GM12878 (cell line): ENCODE data around the gene GSG1L2. TPM values are rescaled to one million over a fixed set of nuclear protein-coding genes. Genes with fewer than 3 reads are reported as not detected.

ENCODE experiments used
- ASH2L ChIP-seq: fragments of 300-600, 200-600 bp; sonication (generic); IDR thresholded peaks from 2 replicates; pipeline ENCODE4 v1.6.1; 2017; ENCODE audit warnings: low read depth, mild to moderate bottlenecking, borderline replicate concordance
- BACH1 ChIP-seq: fragments of 450-650 bp; IDR thresholded peaks from 2 replicates; pipeline ENCODE4 v1.6.1; 2017; ENCODE audit warnings: mild to moderate bottlenecking, borderline replicate concordance
- CBFB ChIP-seq: IDR thresholded peaks from 2 replicates; pipeline ENCODE4 v1.6.1; 2016; ENCODE audit warnings: antibody characterized with exemption, low read depth
- FOXK2 ChIP-seq: fragments of 450-650 bp; IDR thresholded peaks from 2 replicates; pipeline ENCODE4 v1.6.1; 2017; ENCODE audit warnings: mild to moderate bottlenecking, moderate library complexity
- HCFC1 ChIP-seq: fragments of 150-350 bp; IDR thresholded peaks from 2 replicates; pipeline ENCODE4 v1.6.1; 2014; ENCODE audit warnings: low read length
- NR2F1 ChIP-seq: fragments of 450-650 bp; conservative IDR thresholded peaks from 2 replicates; pipeline ENCODE4 v1.6.1; 2017; ENCODE audit warnings: mild to moderate bottlenecking
- POLR2AphosphoS2 ChIP-seq: IDR thresholded peaks from 2 replicates; pipeline ENCODE4 v1.6.1; 2011; ENCODE audit warnings: low read depth, mild to moderate bottlenecking, low read length, improper control_type of control experiment, moderate library complexity
- SIN3A ChIP-seq: IDR thresholded peaks from 2 replicates; pipeline ENCODE4 v1.6.1; 2012; ENCODE audit warnings: low read depth, low read length, improper control_type of control experiment
- TCF3 ChIP-seq: IDR thresholded peaks from 2 replicates; pipeline ENCODE4 v1.6.1; 2012; ENCODE audit warnings: low read depth, mild to moderate bottlenecking, low read length, borderline replicate concordance; ENCODE audit not compliant: insufficient read depth
- ZNF384 ChIP-seq: IDR thresholded peaks from 2 replicates; pipeline ENCODE4 v1.6.1; 2012; ENCODE audit warnings: low read depth, mild to moderate bottlenecking, low read length, improper control_type of control experiment, borderline replicate concordance
- ZNF592 ChIP-seq: fragments of 450-650 bp; IDR thresholded peaks from 2 replicates; pipeline ENCODE4 v1.6.1; 2017; ENCODE audit warnings: mild to moderate bottlenecking, moderate library complexity
- polyA plus RNA-seq, 11 experiments: library from polyadenylated mRNA; depleted of rRNA in 4 of 11; unstranded in 6 of 11; stranded (reverse) in 5 of 11; fragments of >200 nt; fragmentation: Nextera tagmentation in 4 of 11; fragmentation: Illumina TruSeq in 1 of 11; extraction: Ambion mirVana in 4 of 11; extraction: Trizol in 1 of 11; gene quantifications; 1 replicate in 1 of 11; 2 replicates in 10 of 11; pipeline versions ENCODE4 v1.2.1 to v1.2.3, GENCODE V29; 2011 to 2016; ENCODE audit warnings: inconsistent platforms in 2 of 11, missing spikeins in 2 of 11, low read depth in 1 of 11
- total RNA-seq, 4 experiments: library from RNA; depleted of rRNA in 3 of 4; stranded (reverse); fragments of >200 nt in 3 of 4; fragmentation: Illumina TruSeq in 1 of 4; extraction: Trizol in 1 of 4; gene quantifications; 2 replicates each; pipeline versions ENCODE4 v1.2.1 to v1.2.3, GENCODE V29; 2013 to 2021
- TF ChIP-seq, protein P1 (sequence below), 3 experiments: IDR thresholded peaks in 2 of 3; conservative IDR thresholded peaks in 1 of 3; 2 replicates each; pipeline ENCODE4 v1.5.1; 2011; ENCODE audit warnings: low read depth in 3 of 3, low read length in 3 of 3, mild to moderate bottlenecking in 3 of 3, control low read depth in 2 of 3, moderate library complexity in 2 of 3, inconsistent platforms in 1 of 3, mixed read lengths in 1 of 3; ENCODE audit not compliant: control insufficient read depth in 2 of 3, insufficient read depth in 1 of 3; ENCODE audit errors: extremely low read depth in 1 of 3

GSG1L2 gene
- total and polyA plus RNA-seq, 10 of the 15 experiments (the other 5 are each of a cell fraction or from before 2014, with no cell fraction given), result not detected

DNA sequence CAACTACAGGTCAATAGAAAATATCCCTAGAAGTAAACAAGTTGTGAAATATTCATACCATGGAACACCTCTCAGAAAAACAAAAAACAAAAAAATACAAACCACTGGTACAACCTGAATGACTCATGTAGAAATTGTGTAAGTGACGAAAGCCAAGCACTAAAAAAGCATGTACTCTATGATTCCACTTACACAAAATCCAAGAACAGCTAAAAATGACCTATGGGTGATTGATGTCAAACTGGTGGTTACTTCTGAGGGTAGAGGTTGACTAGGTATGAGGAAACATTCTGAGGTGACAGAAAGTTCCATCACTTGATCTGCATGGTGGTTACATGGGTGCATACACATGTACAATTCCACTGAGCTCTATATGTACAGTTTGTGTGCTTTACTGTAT is 61.6 kb downstream of the GSG1L2 start (continued):
- no peak for TF ChIP-seq ZNF592
- no peak for TF ChIP-seq ZNF384
- no peak for TF ChIP-seq FOXK2
- no peak for TF ChIP-seq SIN3A
- no peak for TF ChIP-seq HCFC1
- no peak for TF ChIP-seq POLR2AphosphoS2
- TF ChIP-seq BACH1, result no peak
- TF ChIP-seq ASH2L, result no peak
- TF ChIP-seq, protein P1, sequence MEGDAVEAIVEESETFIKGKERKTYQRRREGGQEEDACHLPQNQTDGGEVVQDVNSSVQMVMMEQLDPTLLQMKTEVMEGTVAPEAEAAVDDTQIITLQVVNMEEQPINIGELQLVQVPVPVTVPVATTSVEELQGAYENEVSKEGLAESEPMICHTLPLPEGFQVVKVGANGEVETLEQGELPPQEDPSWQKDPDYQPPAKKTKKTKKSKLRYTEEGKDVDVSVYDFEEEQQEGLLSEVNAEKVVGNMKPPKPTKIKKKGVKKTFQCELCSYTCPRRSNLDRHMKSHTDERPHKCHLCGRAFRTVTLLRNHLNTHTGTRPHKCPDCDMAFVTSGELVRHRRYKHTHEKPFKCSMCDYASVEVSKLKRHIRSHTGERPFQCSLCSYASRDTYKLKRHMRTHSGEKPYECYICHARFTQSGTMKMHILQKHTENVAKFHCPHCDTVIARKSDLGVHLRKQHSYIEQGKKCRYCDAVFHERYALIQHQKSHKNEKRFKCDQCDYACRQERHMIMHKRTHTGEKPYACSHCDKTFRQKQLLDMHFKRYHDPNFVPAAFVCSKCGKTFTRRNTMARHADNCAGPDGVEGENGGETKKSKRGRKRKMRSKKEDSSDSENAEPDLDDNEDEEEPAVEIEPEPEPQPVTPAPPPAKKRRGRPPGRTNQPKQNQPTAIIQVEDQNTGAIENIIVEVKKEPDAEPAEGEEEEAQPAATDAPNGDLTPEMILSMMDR (IDR thresholded peaks at IDR 0.05 in 2 of 3, conservative IDR thresholded peaks at IDR 0.05 in 1 of 3; ENCODE audit: control insufficient read depth in 2 of 3, extremely low read depth in 1 of 3, insufficient read depth in 1 of 3, low read depth in 3 of 3, low read length in 3 of 3), result no peak
- TF ChIP-seq CBFB, result no peak
- TF ChIP-seq TCF3, result no peak
- TF ChIP-seq NR2F1, result no peak
